Testis (tissue), 3 donors: ENCODE data around the gene BLOC1S6. TPM values are rescaled to one million over a fixed set of nuclear protein-coding genes. Genes with fewer than 3 reads are reported as not detected.

Experiments used
- DNase-seq: peaks from one replicate; pipeline ENCODE4 v3.0.0-alpha.2; 2019
- H3K27ac ChIP-seq, 2 donors: fragments of 200-600 bp; sonication (generic); one replicate each; pipeline ENCODE4 v1.5.1; 2019
- H3K27me3 ChIP-seq: fragments of 200-600 bp; sonication (generic); one replicate; pipeline ENCODE4 v1.5.1; 2019
- H3K36me3 ChIP-seq: fragments of 200-600 bp; sonication (generic); one replicate; pipeline ENCODE4 v1.5.1; 2017; ENCODE audit warnings: low read depth; ENCODE audit errors: missing control alignments
- H3K4me1 ChIP-seq: fragments of 200-600 bp; sonication (generic); one replicate; pipeline ENCODE4 v1.5.1; 2019
- H3K4me3 ChIP-seq, 2 donors: fragments of 200-600 bp; sonication (generic); one replicate each; pipeline ENCODE4 v1.5.1; 2017 to 2019
- H3K9me3 ChIP-seq: fragments of 200-600 bp; sonication (generic); one replicate; pipeline ENCODE4 v1.5.1; 2017
- POLR2A ChIP-seq: fragments of 450-650 bp; IDR thresholded peaks from one replicate; pipeline ENCODE4 v1.6.1; 2017; ENCODE audit warnings: antibody characterized with exemption, mild to moderate bottlenecking, moderate library complexity
- WGBS, 2 donors: methylation state at CpG; one replicate each; pipeline ENCODE4 v1.1.5; 2018; 5-methylcytosine and 5-hydroxymethylcytosine counted together
- intact Hi-C: fragments of 100-400 bp; cut with DNase I; formaldehyde crosslinking; loops from one replicate; pipeline ENCODE4 v1.15.1; 2023; ENCODE audit warnings: low total_unique reads
- polyA plus RNA-seq: library from polyadenylated mRNA; stranded (reverse); fragments of 350-450 nt; fragmentation: Illumina TruSeq; extraction: RNeasy Lipid Tissue Mini Kit (QIAGEN cat#74804); gene quantifications from one replicate; pipeline ENCODE4 v1.2.3, GENCODE V29; 2014; ENCODE audit warnings: low read depth, low replicate concordance; ENCODE audit not compliant: insufficient read depth
- total RNA-seq, 2 donors: library from RNA; depleted of rRNA; stranded (reverse); fragments of >200 nt; gene quantifications; one replicate each; pipeline ENCODE4 v1.2.3, GENCODE V29; 2016
- TF ChIP-seq, protein P1 (sequence below), 3 experiments: fragments of 450-650 bp in 2 of 3; fragments of 200-600 bp in 1 of 3; sonication (generic) in 1 of 3; IDR thresholded peaks; one replicate each; pipeline ENCODE4 v1.5.1; 2016 to 2019; ENCODE audit warnings: antibody characterized with exemption in 3 of 3, mild to moderate bottlenecking in 2 of 3, moderate library complexity in 1 of 3

The BLOC1S6 gene
- total and polyA plus RNA-seq, 3 donors from 2014 or later, result 29.1 to 49.7 (median 45.3) TPM

GRCh38 chr15:45544266-45545023 lies 42.7 kb upstream of the BLOC1S6 start:
- Histone ChIP-seq H3K27ac (no peak overlapping the region), H3K9me3 (no peaks in the 10 kb centered on the region), H3K4me1 (no peaks in the 10 kb centered on the region), H3K4me3 (no peak overlapping the region), H3K36me3 (no peaks in the 10 kb centered on the region), H3K27me3 (no peaks in the 10 kb centered on the region)
- TF ChIP-seq, protein P1, sequence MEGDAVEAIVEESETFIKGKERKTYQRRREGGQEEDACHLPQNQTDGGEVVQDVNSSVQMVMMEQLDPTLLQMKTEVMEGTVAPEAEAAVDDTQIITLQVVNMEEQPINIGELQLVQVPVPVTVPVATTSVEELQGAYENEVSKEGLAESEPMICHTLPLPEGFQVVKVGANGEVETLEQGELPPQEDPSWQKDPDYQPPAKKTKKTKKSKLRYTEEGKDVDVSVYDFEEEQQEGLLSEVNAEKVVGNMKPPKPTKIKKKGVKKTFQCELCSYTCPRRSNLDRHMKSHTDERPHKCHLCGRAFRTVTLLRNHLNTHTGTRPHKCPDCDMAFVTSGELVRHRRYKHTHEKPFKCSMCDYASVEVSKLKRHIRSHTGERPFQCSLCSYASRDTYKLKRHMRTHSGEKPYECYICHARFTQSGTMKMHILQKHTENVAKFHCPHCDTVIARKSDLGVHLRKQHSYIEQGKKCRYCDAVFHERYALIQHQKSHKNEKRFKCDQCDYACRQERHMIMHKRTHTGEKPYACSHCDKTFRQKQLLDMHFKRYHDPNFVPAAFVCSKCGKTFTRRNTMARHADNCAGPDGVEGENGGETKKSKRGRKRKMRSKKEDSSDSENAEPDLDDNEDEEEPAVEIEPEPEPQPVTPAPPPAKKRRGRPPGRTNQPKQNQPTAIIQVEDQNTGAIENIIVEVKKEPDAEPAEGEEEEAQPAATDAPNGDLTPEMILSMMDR (IDR thresholded peaks at IDR 0.05), result no peak
- TF ChIP-seq POLR2A, result no peak
- intact Hi-C loops, result no loop called here
- 88 to 90% methylated on average over 4 of the region's 4 CpGs for WGBS, 2 donors
- no peak for DNase-seq

- WGBS, 2 donors, result 86 to 90% methylated on average over 7 of the region's 7 CpGs
- H3K36me3 ChIP-seq, result no peaks in the 10 kb centered on the region
- no peaks in the 10 kb centered on the region for H3K4me1 ChIP-seq
- H3K27ac ChIP-seq, result no peak overlapping the region
- DNase-seq, result no peak
- no peak overlapping the region for H3K4me3 ChIP-seq
- H3K27me3 ChIP-seq, result no peaks in the 10 kb centered on the region
- intact Hi-C loops, result no loop called here
- H3K9me3 ChIP-seq, result no peaks in the 10 kb centered on the region
- TF ChIP-seq, protein P1 (IDR thresholded peaks at IDR 0.05), result no peak
- no peak for TF ChIP-seq POLR2A
These were observed 40.4 kb upstream of the BLOC1S6 start for GRCh38 chr15:45546789-45547188.

GRCh38 chr15:45548753-45549520 lies 38.2 kb upstream of the BLOC1S6 start:
- Histone ChIP-seq H3K4me1 (no peaks in the 10 kb centered on the region), H3K27me3 (no peaks in the 10 kb centered on the region), H3K9me3 (no peaks in the 10 kb centered on the region), H3K36me3 (no peaks in the 10 kb centered on the region), H3K27ac (peak overlapping the region in 1 of 2 donors; percentile 30), H3K4me3 (peak overlapping the region; percentile 32 to 43)
- 54 to 65% methylated on average over 14 to 17 of the region's 17 CpGs for WGBS, 2 donors
- peak; percentile 62 for DNase-seq
- TF ChIP-seq, protein P1 (IDR thresholded peaks at IDR 0.05), result no peak
- TF ChIP-seq POLR2A, result no peak
- intact Hi-C loops, result no loop called here

GRCh38 chr15:45549541-45550220 lies 37.5 kb upstream of the BLOC1S6 start:
- TF ChIP-seq, protein P1 (IDR thresholded peaks at IDR 0.05), result no peak
- no peak for TF ChIP-seq POLR2A
- WGBS, 2 donors, result 76 to 80% methylated on average over 9 of the region's 9 CpGs
- intact Hi-C loops, result no loop called here
- Histone ChIP-seq H3K27ac (peak overlapping the region in 1 of 2 donors; percentile 30), H3K4me3 (peak overlapping the region; percentile 32 to 43), H3K36me3 (no peaks in the 10 kb centered on the region), H3K9me3 (no peaks in the 10 kb centered on the region), H3K27me3 (no peaks in the 10 kb centered on the region), H3K4me1 (no peaks in the 10 kb centered on the region)
- DNase-seq, result no peak
